GM20431 (cell line): ENCODE measurements around the gene CCDC159.
"Not testable (repeated sequence)": the region's sequence is repeated elsewhere in the genome, so short reads cannot be mapped to it uniquely, and the experiment has no call there.

Source experiments
- in situ Hi-C: fragments of 300-500 bp; cut with MseI, MboI; formaldehyde crosslinking; loops from one replicate; pipeline ENCODE4 v1.15.0; 2020; ENCODE audit warnings: low sequenced_read_pairs; ENCODE audit not compliant: unreplicated experiment

CCDC159 gene

DNA sequence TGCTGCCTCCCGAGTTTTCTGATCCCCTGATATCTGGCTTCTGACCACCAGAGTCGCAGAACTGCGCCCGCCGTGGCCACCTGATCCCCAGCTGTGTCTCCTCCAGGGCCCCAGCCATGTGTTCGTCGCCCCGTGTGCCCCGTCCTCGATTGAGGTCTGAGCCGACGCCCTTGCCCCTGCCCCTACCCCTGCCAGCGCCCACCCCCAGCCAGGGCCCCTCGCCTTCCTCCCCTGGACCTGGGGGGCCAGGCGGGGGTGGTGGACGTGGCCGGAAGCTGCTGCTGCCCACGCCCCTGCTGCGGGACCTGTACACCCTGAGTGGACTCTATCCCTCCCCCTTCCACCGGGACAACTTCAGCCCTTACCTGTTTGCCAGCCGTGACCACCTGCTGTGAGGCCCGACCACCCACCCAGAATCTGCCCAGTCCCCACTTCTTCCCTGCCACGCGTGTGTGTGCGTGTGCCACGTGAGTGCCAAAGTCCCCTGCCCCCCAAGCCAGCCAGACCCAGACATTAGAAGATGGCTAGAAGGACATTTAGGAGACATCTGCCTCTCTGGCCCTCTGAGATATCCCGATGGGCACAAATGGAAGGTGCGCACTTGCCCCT is 18.1 kb downstream of the CCDC159 start:
- in situ Hi-C loops: no loop called here

DNA sequence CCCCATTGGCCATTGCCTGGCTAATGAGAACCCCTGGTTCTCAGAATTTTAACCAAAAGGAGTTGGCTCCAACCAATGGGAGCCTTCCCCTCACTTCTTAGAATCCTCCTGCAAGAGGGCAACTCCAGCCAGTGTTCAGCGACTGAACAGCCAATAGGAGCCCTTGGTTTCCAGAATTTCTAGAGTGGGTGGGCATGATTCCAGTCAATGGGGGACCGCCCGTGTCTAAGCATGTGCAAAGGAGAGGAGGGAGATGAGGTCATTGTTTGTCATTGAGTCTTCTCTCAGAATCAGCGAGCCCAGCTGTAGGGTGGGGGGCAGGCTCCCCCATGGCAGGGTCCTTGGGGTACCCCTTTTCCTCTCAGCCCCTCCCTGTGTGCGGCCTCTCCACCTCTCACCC is 18.6 kb downstream of the CCDC159 start:
- in situ Hi-C loops: no loop called here

DNA sequence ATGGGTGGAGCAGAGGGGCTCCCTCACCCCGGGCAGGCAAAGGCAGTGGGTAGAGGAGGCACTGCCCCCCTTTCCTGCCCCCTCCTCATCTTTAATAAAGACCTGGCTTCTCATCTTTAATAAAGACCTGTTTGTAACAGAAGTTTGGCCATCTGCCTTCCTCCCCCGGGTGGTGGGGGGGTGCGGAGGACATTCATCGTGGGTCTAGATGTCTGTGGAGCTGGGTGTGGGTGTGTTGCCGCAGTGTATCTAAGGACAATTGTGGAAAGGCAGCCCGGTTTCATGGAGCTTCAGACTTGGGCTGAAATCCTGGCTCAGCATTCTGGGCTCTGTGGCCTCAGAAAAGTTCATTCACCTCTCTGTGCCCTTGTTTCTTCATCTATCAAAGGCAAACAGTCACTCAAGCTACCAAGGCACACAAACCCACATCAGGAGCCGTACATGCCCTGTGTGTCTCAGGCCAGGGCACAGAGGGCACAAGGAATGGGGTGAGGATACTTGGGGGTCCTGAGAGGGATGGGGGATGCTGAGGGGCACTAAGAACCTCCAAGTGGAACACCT is 19.3 kb downstream of the CCDC159 start:
- in situ Hi-C loops: no loop called here

DNA sequence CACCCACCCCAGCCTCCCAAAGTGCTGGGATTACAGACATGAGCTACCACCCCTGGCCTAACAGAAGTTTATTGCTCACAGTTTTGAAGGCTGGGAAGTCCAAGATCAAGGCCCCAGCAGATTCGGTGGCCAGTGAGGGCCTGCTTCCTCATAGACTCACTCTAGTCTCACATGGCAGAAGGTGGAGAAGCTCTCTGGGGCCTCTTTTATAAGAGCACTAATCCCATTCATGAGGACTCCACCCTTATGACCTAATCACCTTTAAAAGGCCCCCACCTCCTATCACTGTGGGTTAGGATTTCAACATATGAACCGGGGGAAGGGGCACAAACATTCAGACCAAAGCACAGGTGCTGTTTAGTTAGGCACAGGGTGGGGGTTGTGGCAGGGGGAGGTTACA is 21.2 kb downstream of the CCDC159 start:
- in situ Hi-C loops: no loop called here

DNA sequence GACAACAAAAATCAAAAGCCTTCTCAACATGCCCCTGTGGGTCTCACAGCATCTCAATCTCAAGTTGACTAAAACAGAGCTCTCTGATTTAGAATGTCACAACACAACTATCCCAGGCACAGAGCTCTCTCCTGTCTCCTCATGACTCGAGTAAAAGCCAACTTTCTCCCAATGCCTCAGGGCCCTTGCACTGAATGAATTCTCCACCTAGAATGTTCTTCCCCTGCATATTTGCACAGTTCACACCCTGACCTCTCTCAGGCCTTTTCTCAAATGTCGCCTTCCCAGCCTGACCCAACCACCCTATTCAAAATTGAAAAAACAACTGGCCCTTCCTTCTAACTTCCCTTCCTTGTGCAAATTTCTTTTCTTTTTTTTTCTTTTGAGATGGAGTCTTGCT is 24.4 kb downstream of the CCDC159 start:
- in situ Hi-C loops: no loop called here

DNA sequence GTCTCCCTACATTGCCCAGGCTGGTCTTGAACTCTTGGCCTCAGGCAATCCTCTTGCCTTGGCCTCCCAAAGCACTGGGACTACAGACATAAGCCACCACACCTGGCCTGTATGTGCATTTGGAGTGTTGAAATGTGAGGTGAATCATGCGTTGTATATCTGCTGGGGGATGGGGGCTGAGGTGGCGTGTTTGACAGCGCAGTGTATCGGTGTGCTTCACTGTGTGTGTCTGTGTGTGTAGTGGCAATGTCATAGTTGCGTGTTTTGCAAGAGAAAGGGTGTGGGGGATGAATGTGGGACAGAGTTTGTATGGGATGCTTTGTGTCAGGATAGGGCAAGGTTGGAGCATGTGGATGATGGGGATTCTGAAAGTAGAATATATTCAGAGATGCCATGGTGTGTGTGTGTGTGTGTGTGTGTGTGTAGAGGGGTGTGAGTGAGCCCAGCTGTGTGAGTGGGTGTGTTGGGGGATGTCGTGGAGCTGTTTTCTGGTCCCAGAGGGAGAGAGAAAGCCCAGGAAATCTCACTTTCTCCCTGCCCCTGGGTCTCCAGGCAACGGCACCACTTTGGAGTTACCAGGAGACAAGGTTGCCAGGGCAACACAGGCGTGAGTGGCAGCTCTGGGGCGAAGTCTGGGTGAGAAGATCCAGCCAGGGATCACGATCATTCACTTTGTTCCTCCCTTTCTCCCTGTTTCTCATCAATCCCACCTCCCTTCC is 27.0 kb downstream of the CCDC159 start:
- in situ Hi-C loops: no loop called here

DNA sequence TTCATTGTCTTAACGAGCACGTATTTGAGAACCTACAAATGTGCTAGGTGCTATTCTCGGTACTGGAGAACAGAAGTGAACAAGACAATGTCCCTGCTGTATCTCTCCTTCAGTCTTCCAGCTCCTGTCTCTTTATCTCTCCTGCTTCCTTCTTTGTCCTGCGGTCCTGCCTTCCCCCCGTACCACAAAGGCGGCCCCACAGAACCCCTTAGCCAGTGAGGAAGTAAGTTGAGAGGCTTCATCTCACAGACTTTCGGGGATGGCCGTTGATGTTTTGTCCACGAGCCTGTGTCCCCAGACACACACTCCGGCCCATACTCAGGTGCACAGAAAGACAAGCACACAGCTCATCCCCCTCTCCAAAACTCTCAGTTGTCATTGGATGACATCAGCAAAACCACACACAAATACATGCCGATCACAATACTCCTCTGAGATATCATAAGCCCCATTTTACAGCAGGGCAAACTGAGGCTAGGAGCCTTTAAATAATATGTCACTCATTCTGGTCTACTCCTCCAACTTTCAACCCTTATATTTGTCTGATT is 27.6 kb downstream of the CCDC159 start:
- in situ Hi-C loops: no loop called here

DNA sequence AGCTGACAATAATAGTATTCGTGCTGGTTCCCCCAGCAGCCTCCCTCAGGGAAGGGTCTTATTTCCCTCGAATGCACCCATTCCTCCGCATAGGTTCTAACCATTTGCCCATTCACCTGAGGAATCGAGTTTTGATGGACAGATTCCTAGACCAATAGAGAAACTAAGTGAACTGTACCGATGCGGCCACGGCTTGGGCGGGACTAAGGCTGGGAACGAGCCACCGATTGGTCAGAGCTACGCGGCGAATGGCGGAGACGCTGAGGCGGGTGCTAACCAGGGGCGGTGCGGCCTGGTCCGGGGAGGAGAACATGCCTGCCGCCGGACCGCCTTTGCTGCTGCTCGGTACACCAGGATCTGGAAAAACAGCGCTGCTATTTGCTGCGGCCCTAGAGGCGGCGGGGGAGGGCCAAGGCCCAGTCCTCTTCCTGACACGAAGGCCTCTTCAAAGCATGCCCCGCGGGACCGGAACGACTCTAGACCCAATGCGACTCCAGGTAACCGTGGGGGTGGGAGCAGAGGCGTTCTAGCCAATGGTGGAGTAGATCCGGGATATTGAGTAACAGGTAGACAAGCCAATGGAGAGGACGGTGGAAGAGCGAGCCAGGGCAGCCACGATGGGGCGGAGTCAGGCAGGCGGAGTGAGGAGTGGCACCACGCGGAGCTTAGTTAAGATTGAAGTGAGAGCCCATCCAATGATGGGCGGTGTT is 28.3 kb downstream of the CCDC159 start, which contains the start of gene SWSAP1:
Gene SWSAP1, plus strand, starts transcription at position 234 of the 710 bp plus-strand sequence. Its CDS starts 15 bp downstream, at position 249.
- in situ Hi-C loops: no loop called here

DNA sequence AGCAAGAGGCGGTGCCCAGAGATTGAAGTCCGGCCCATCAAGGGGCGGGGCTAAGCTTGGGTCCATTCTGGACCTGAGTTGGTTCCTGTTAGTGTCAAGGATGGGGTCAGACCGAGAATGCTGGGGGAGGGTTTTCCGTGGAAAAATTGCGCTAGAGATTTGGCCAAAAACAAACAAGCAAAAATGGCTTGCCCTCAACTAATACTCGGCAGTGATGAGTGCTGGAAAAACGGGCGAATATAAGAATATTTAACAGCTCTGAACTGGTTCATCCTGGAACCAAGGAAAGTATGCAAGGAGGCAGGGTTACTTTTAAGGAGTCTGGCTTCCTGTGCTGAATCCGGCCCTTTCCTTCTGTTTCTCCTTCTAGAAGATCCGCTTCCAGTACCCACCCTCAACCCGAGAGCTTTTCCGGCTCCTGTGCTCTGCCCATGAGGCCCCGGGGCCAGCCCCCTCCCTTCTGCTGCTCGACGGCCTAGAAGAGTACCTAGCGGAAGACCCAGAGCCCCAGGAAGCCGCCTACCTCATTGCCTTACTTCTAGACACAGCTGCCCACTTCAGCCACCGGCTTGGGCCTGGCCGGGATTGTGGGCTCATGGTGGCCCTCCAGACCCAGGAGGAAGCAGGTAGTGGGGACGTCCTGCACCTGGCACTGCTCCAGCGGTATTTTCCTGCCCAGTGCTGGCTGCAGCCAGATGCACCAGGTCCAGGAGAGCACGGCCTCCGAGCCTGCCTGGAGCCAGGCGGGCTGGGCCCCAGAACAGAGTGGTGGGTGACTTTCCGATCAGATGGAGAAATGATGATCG is 29.0 kb downstream of the CCDC159 start:
- in situ Hi-C loops: no loop called here

DNA sequence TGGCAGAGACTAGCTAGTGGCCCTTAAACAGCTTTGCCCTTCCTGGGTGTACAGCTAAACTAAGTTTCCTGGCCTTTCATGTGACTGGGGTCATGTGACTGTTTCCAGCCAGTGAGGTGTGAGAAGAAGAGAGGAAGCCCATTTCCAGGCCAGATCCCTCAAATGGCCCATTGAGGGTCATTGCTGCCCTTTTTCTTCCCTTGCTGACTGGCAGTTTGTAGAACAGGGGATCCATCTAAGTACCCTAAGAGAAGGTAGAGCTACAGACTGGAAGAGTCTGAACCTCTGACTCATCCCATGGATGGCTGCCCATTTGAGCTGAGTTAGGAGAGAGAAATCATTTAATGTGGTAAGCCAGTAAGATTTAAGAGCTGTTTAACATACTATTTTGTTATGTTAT is 30.9 kb downstream of the CCDC159 start:
- in situ Hi-C loops: no loop called here

DNA sequence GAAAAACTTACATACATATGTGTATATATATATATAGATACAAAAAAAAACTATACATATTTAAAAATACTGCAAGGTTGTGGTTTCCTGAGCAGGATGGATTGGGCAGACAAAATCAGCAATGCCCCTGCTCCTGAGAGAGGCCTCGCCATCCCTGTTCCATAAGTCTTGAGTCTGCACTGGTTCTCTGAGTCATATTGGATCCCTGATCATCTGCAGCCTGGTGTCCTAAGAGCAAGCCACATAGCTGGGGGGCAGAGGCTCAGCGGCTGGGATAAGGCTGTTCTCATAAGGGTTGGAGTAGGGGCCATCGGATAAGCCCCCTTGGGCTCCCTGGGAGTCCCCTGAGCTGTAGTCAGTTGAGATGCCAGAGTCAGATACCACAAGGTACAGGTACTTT is 31.4 kb downstream of the CCDC159 start:
- in situ Hi-C loops: no loop called here

DNA sequence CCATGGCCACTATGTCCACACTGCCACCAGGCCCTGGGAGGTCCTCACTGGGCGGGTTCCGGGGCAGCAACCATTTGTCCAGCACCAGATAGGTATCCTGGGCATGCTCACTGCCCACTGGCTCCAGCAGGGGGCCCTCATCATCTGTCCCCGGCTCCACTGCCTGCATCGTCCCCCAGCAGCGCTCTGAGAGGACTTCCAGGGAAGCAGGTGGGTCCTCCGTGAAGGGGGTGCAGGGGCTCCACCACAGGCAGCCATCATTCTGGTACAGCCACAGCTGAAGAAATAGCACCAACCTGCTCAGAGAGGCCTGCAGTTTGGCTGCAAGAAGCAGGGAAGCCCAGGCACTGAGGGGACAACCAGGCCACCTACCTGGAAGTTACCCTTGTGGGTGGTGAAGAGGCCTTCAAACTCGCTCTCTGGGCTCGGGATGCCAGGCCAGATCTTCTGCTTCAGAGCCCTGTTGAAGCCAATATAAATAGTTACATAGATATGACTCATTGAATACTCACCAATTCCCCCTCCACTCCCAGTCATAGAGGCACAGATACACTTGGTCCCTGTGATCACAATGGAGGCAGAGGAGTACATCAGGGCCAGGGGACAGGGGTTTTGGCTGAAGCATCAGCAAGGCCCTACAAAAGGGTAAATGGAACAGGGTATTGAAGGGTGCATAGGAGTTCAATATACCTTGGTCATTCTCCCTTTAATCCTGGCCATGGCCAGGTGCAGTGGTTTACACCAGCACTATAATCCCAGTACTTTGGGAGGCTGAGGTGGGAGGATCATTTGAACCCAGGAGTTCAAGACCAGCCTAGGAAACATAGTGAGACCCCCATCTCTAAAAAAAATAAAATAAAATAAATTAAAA is 32.2 kb downstream of the CCDC159 start:
- in situ Hi-C loops: no loop called here

DNA sequence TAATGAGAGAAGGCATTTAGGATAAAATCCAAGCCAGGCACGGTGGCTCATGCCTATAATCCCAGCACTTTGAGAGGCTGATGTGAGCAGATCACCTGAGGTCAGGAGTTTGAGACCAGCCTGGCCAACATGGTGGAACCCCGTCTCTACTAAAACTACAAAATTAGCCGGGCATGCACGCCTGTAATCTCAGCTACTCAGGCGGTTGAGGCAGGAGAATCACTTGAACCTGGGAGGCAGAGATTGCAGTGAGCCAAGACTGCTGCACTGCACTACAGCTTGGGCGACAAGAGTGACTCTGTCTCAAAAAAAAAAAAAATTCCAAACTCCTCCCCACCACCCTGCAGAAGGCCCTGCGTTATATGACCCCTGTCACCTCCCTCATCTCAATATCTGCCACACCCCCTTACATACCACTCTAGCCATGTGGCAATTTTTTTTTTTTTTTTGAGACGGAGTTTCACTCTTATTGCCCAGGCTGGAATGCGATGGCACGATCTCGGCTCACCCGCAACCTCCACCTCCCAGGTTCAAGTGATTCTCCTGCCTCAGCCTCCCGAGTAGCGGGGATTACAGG is 33.0 kb downstream of the CCDC159 start:
- in situ Hi-C loops: not testable (repeated sequence)

DNA sequence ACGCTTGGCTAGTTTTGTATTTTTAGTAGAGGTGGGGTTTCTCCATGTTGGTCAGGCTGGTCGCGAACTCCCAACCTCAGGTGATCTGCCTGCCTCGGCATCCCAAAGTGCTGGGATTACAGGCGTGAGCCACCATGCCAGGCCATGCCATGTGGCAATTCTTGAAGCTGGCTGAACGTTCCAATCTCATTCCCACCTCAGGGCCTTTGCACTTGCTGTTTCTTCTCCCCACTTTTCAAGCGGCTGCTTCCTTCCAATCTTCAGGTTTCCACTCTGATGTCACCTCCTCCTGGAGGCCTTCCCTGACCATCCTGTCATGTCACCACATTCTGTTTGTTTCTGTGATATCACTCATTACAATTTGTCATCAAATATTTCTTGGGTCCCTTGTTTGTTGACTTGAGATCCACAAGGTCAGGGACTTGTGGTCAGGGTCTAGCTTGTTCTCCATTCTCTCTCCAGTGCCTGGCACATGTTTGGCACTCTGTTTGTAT is 33.6 kb downstream of the CCDC159 start:
- in situ Hi-C loops: no loop called here

DNA sequence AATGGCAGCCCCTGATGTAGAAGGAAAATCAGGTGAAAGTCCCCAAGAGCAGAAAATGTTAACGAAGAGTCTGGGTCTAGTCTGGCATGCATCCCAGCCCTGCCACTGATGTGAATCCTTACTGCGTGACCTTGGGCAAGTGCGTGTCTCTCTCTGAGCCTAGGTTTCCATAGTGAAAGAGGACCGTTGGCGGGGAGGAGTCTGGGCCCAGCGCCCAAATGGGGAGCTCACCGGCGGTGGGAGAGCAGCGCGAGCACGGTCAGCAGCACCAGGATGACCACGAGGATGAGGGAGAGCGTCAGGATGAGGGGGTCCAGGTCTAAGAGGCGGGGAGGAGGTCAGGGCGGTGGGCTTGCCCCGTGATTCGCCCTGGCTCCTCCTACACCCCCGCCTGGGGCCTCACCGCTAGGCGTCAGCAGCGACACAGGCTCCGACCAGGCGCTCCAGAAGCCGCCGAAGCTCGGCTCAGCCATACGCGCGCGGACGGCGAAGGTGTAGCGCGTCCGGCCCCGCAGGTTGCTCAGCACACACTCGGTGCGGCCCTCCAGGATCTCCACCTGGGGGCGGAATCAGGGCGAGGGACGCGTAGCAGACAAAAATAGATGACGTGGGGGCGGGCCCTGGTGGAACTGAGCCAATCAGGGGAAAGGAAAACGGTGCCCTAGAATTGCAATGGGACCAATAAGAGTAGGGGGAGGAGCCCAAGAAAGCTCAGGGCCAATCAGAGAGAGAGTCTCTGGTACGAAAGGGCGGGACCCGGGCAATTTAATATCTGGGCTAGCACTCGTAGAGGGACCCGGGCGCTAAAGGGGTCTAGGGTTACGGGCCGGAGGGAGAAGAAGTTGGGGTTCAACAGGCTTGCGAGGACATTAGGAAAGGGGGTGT is 34.6 kb downstream of the CCDC159 start:
- in situ Hi-C loops: no loop called here

DNA sequence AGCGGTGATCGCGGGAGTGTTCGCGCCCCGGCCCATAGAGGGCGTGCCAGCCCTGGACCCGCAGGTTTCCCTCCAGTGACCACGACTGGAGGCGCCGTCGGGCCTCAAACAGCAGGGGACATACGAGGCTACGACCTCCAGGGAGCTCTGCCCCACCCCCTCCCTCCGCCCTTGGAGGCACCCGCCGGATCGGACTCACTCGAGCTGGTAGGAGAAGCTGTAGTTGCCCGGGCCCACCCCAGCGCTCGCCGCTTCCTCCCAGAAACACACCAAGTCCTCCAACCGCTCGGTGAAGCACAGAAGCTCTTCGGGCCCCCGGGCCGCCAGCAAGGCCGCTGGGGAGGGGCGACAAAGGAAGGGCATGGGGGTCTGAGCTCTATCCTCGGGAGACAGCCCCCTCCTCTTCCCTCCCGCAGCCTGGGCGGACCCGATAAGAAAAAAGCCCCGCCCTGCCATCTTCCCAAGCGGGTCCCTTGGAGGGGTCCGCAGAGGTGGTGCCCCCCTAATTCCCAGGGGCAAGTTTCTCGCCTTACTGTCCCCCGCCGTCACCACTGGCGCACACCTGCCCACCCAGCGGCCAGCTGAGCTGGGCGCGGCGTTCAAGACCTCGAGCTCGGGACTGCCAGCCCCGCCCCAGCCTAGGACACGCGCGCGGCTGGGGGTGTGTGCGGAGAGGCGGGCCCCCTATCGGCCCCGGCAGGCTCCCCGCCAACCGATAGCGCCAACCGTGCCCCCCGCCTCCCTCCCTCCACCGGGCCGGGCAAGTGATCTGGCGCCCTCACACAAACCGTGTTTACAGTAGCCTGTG is 36.8 kb downstream of the CCDC159 start:
- in situ Hi-C loops: no loop called here

DNA sequence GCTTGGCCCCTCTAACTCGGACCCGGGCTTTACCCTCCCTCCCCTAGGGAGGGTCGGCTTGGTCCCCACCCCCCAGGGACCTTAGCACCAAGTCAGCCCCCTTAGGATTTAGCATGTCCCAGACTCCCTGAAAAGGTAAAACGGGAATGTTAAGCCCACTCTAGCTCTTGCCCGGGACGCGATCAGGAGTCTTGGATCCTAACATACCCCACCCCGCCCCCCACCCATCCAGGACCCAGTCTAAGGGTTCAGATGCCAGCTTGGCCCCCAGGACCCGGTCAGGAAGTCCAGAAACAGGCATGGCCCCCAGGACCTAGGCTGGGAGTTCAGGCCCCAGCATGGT is 37.4 kb downstream of the CCDC159 start:
- in situ Hi-C loops: no loop called here
